DOHH2 (cell line): ENCODE measurements around the gene LYPD6B.

Experiments used
- EZH2phosphoT487 ChIP-seq: fragments of 200-600 bp; sonication (generic); IDR thresholded peaks from 2 replicates; pipeline ENCODE4 v1.6.1; 2017; ENCODE audit warnings: borderline replicate concordance, mild to moderate bottlenecking, antibody characterized with exemption, low read length, moderate library complexity, mixed read lengths
- TF ChIP-seq, protein P1 (sequence below): fragments of 200-600 bp; sonication (generic); IDR thresholded peaks from one replicate; pipeline ENCODE4 v1.5.1; 2014; ENCODE audit warnings: antibody characterized with exemption, mild to moderate bottlenecking, low read depth, low read length; ENCODE audit not compliant: poor library complexity, severe bottlenecking

DNA sequence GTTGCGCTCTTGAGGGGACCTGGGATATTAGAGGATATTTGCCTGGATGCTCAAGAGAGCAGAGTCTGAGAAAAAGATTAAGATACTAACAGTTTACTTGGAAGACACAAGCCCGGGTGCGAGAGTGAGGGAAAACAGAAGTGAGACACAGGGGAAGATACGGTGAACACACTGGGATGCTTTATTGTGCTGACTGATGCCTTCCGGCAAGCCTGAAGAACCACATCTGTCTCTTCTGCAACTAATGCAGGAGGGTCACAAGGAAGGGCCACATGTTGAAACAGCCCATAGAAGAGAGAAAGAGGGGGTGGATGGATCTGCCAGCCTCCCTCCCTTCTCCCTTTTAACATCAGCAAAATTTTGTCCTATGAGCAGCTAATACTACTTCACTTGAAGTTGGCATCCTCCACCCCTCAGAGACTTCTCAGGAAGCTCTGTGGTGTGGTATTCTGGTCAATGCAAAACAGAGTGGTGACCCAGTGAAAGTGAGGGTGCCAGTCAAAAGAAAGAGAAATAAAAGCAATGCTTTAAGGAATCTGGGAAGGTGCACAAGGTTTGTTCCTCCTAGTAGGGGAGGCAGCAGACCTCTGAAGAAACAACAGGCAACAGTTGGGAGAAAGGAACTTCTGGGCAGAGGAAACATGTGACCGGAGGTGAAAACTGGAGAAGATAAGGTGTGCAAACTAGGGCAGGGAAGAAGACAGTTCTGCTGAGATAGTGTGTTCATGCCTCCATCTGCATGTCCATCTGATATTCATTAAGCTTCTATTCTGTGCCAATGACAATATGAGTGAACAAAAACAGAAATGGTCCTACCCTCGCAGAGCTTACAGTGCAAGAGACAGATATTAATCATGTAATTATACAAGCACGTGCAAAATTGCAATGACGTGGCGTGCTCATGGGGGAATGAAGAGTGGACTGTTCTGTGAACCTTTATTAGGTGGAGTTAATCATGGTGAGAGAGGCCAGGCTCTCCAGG lies 107.1 kb downstream of the LYPD6B start:
- TF ChIP-seq, protein P1, sequence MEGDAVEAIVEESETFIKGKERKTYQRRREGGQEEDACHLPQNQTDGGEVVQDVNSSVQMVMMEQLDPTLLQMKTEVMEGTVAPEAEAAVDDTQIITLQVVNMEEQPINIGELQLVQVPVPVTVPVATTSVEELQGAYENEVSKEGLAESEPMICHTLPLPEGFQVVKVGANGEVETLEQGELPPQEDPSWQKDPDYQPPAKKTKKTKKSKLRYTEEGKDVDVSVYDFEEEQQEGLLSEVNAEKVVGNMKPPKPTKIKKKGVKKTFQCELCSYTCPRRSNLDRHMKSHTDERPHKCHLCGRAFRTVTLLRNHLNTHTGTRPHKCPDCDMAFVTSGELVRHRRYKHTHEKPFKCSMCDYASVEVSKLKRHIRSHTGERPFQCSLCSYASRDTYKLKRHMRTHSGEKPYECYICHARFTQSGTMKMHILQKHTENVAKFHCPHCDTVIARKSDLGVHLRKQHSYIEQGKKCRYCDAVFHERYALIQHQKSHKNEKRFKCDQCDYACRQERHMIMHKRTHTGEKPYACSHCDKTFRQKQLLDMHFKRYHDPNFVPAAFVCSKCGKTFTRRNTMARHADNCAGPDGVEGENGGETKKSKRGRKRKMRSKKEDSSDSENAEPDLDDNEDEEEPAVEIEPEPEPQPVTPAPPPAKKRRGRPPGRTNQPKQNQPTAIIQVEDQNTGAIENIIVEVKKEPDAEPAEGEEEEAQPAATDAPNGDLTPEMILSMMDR, result no peak
- no peak for TF ChIP-seq EZH2phosphoT487
